GM12864 (cell line): ENCODE data around the gene ATXN7.
A peak's percentile ranks its signal among the peaks of the same experiment; 100 is the strongest.

Experiments
- DNase-seq: peaks from one replicate; pipeline ENCODE4 v3.0.0-alpha.2; 2011; ENCODE audit warnings: low read depth
- H3K4me3 ChIP-seq: 2 replicates; pipeline ENCODE4 v1.5.1; 2011; ENCODE audit warnings: mild to moderate bottlenecking, low read depth, low read length, control low read depth
- TF ChIP-seq, protein P1 (sequence below): IDR thresholded peaks from 2 replicates; pipeline ENCODE4 v1.5.1; 2011; ENCODE audit warnings: low read depth, mild to moderate bottlenecking, moderate library complexity, low read length, control low read depth, inconsistent platforms; ENCODE audit errors: missing control alignments

The ATXN7 gene

DNA sequence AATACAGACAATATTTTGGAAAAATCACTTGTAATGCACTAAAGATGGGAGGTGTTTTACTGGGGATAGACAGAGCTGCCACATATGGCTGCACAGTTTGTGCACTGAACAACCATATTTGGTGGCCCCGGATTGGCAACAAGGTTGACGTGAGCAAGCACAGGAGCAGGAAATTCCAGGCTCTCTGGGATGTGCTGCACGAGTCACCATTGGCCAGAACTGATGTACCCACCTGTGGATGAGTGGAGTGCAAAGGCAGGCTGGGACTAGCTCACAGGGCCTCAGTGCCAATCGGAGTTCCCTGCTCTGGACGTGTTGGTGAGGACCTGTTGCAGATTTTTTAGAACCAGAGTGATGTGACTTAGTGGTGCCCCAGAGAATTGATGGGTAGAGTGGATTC is 90.5 kb downstream of the ATXN7 start:
- no peak overlapping the region for H3K4me3 ChIP-seq
- TF ChIP-seq, protein P1, sequence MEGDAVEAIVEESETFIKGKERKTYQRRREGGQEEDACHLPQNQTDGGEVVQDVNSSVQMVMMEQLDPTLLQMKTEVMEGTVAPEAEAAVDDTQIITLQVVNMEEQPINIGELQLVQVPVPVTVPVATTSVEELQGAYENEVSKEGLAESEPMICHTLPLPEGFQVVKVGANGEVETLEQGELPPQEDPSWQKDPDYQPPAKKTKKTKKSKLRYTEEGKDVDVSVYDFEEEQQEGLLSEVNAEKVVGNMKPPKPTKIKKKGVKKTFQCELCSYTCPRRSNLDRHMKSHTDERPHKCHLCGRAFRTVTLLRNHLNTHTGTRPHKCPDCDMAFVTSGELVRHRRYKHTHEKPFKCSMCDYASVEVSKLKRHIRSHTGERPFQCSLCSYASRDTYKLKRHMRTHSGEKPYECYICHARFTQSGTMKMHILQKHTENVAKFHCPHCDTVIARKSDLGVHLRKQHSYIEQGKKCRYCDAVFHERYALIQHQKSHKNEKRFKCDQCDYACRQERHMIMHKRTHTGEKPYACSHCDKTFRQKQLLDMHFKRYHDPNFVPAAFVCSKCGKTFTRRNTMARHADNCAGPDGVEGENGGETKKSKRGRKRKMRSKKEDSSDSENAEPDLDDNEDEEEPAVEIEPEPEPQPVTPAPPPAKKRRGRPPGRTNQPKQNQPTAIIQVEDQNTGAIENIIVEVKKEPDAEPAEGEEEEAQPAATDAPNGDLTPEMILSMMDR = no peak
- DNase-seq = no peak

DNA sequence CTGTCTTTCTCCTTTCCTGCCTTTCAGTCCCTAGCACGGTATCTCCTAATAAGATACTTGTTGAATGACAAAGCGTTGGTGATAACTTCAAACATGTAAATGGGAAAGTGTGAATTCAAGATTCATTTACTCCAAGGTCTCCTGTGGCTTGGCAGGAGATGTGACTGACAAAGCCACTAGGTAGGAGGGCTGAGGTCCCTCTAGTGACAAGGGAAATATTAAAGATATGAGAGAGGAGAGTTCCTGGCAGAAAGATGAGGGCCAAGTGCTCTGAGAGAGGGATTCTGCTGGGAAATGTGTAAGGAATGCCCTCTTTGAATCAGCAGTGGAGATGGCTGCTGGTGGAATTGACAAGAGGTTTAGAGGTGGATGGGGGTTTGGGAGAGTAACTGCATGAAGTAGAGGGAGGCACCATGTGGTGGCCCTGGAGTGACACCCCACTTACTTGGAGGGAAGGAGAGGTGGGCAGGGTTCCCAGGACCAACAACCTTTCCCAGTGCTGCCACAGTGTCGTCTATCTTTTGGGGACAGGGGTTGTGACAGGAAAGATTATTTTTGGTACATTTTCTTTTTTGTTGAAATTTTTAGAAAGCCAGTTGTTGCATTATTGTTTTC is 91.5 kb downstream of the ATXN7 start:
- no peak for DNase-seq
- TF ChIP-seq, protein P1 = no peak
- no peak overlapping the region for H3K4me3 ChIP-seq

DNA sequence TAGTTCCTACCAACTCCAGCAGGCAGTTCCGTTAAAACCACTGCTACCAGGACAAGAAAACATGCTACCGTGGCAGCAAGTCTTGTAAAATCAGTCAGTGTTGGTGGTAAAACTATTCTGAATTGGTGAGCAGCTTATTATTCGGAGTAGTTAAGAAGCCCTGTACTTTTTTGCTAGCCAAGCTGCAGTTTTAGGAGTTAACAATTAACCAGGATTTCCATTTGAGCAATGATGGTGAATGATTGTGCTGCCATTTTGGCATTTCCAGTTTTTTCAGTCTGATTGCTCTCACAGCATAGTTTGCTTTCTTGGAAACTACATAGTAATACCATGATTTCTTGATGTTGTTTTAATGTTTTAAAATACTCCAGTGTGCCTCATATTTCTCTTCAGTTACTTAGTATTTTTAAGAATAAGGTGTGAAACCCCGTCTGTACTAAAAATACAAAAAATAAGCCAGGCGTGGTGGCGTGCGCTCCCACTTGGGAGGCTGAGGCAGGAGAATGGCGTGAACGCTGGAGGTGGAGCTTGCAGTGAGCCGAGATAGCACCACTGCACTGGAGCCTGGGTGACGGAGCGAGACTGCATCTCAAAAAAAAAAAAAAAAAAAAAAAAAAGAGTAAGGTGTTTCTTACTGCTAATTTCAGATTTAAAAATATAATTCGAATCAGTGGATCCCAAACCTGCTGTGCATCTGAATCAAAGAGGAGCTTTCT is 92.3 kb downstream of the ATXN7 start:
- H3K4me3 ChIP-seq = no peak overlapping the region
- DNase-seq = no peak
- TF ChIP-seq, protein P1 = no peak

DNA sequence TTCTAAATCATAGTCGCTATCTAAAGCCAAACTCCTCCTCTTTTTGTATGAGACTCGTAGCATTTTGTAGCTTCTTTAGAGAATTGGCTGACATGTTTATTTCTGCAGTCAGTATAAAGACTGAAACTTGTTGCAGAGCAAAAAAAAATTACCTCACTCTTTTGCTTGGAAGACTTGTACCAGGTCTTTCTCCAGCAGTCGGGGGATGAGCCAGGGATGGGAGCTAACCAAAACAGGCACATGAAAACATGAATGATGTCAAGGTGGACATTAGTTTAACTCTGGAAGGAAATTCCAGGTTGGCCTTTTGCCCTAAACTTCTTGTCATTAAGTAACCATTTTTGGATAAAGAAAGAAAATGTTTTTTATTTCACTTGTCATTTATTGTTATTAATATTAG is 95.5 kb downstream of the ATXN7 start:
- H3K4me3 ChIP-seq = no peak overlapping the region
- DNase-seq = no peak
- TF ChIP-seq, protein P1 = no peak

DNA sequence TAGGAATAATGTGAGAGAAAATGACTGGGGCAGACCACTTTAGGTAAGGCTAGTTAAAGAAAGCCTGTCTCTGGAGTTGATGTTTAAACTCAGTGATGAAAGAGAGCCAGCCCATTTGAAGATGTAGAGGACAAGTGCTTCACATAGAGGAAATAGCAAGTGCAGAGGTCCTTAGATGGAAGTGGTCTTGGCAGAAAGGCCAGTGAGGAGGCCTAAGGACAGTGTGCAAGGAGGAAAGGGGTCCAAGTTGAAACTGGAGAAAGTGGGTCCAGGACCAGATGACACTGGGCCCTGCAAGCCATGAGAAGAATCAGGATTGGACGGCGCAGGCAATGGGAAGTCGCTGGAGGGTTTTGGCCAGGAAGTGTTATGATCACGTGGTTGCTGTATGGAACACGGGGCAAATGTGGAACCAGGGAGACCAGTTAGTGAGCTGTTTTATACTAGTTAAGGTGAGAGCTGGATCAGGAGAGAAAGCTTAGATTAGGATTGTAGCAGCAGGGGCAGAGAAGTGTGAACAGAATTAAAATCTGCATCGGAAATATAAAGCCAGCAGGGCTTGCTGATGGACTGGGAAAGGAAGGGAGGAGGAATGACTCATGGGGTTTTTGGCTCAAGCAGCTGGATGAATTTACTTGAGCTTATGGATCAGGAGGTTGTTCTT is 96.5 kb downstream of the ATXN7 start:
- DNase-seq = no peak
- H3K4me3 ChIP-seq = no peak overlapping the region
- TF ChIP-seq, protein P1 = no peak

DNA sequence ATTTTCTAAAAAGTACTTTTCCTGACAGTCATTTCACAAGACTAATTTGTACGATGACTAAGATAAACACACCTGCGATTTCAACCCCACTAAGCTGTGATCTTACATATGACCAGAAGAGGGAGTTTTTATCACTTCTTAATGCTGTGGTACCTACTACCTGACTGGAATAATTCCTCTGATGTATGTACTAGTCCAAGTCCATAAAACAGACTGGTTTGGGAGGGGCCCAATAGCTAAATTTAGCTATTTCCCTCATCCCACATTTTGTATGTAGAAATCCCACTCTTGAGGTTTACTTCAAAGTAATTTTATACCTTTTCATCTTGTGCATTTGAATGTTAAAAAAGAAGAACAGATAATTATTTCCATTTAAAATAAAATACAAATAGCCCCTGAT is 98.2 kb downstream of the ATXN7 start:
- H3K4me3 ChIP-seq = no peak overlapping the region
- no peak for DNase-seq
- TF ChIP-seq, protein P1 = peak; percentile 63

DNA sequence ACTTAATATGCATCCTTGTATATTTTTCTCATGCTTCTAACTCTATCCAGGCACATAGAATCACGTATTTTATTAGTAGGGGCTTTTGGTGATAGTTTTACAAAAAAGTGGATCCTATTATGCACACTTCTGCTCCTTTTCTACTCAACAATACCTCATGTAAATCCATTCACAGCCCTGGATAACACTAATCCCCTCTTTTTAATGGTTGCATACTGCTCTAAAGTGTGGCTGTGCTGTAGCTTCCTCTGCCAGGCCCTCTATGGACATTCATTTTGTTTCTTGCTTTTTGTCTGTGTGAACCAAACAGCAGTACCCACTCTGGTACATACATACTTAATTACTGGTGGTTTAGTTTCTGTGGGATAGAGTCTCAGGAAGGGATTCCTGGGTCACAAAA is 99.8 kb downstream of the ATXN7 start:
- DNase-seq = no peak
- H3K4me3 ChIP-seq = no peak overlapping the region
- TF ChIP-seq, protein P1 = no peak
